H1 (cell line): ENCODE measurements around the gene ACSL6. TPM values are rescaled to one million over a fixed set of nuclear protein-coding genes. Genes with fewer than 3 reads are reported as not detected.

Experiments
- ATF2 ChIP-seq: IDR thresholded peaks from 2 replicates; pipeline ENCODE4 v1.6.1; 2012; ENCODE audit warnings: low read length, inconsistent platforms
- BCL11A ChIP-seq, 2 experiments: IDR thresholded peaks; one replicate each; pipeline ENCODE4 v1.6.1; 2011; ENCODE audit warnings: low read depth in 2 of 2, low read length in 2 of 2, mild to moderate bottlenecking in 2 of 2
- FOSL1 ChIP-seq: IDR thresholded peaks from 2 replicates; pipeline ENCODE4 v1.6.1; 2011; ENCODE audit warnings: mild to moderate bottlenecking, low read depth, low read length, moderate library complexity; ENCODE audit not compliant: insufficient read depth
- KDM4A ChIP-seq: IDR thresholded peaks from one replicate; pipeline ENCODE4 v1.7.1; 2012; ENCODE audit warnings: low read depth, mild to moderate bottlenecking, moderate library complexity, low read length, inconsistent platforms; ENCODE audit not compliant: severe bottlenecking
- NANOG ChIP-seq: IDR thresholded peaks from 2 replicates; pipeline ENCODE4 v1.6.1; 2011; ENCODE audit warnings: low read length, low read depth, mild to moderate bottlenecking, inconsistent platforms; ENCODE audit not compliant: insufficient read depth, poor library complexity, severe bottlenecking
- polyA plus RNA-seq, 7 experiments: library from polyadenylated mRNA; depleted of rRNA in 3 of 7; stranded (reverse) in 5 of 7; unstranded in 2 of 7; fragments of >200 nt in 5 of 7; fragments of 200-250 nt in 2 of 7; gene quantifications; 1 replicate in 5 of 7; 2 replicates in 1 of 7; 4 replicates in 1 of 7; pipeline versions ENCODE4 v1.2.1 to v1.2.3, GENCODE V29; 2011 to 2013; ENCODE audit warnings: missing spikeins in 2 of 7, mixed read lengths in 2 of 7
- total RNA-seq: library from RNA; stranded (reverse); fragmentation: NEBNext Ultra II Directional; extraction: Animal tissue kit (Norgen Biotek cat#: 25700); gene quantifications from 2 replicates; pipeline ENCODE4 v1.2.1, GENCODE V29; 2021

ACSL6 gene
- total and polyA plus RNA-seq, 2 of the 8 experiments (the other 6 are each of a cell fraction or from before 2014, with no cell fraction given): 2.3 to 2.4 TPM

GRCh38 chr5:131993676-131994075, 17.8 kb downstream of the ACSL6 start (continued):
- TF ChIP-seq NANOG (no peak), FOSL1 (no peak), ATF2 (no peak), BCL11A (IDR thresholded peaks at IDR 0.05; ENCODE audit: low read depth in 2 of 2, low read length in 2 of 2) (no peak), KDM4A (no peak)
